NCI-H2196 (cell line): ENCODE data around the gene VAMP5.
A peak's percentile ranks its signal among the peaks of the same experiment; 100 is the strongest.
"Not testable (repeated sequence)": the region's sequence is repeated elsewhere in the genome, so short reads cannot be mapped to it uniquely, and the experiment has no call there.

Experiments used
- DNase-seq: peaks from one replicate; lab custom pipeline; 2025; ENCODE audit not compliant: unreplicated experiment; lab: John Stamatoyannopoulos, UW

Gene VAMP5

GRCh38 chr2:85583667-85584353 is 421 bp upstream of the VAMP5 start:
- no peak for DNase-seq

GRCh38 chr2:85584857-85585780 is 888 bp downstream of the VAMP5 start:
- DNase-seq = no peak

- DNase-seq = no peak
Measured at GRCh38 chr2:85585781-85586105, 1.5 kb downstream of the VAMP5 start.

- DNase-seq = no peak
Measured at GRCh38 chr2:85588236-85588635, 4.0 kb downstream of the VAMP5 start.

GRCh38 chr2:85588645-85589044 is 4.4 kb downstream of the VAMP5 start:
- no peak for DNase-seq

GRCh38 chr2:85589181-85589580 is 5.0 kb downstream of the VAMP5 start:
- no peak for DNase-seq

- DNase-seq = no peak
Measured at GRCh38 chr2:85589982-85590791, 6.0 kb downstream of the VAMP5 start.

- DNase-seq = no peak
Measured at GRCh38 chr2:85590950-85591349, 6.7 kb downstream of the VAMP5 start.

- no peak for DNase-seq
Measured at GRCh38 chr2:85591563-85591962, 7.3 kb downstream of the VAMP5 start.

GRCh38 chr2:85592299-85592698 is 8.1 kb downstream of the VAMP5 start:
- DNase-seq = not testable (repeated sequence)

GRCh38 chr2:85593023-85593422 is 8.8 kb downstream of the VAMP5 start:
- DNase-seq = no peak

GRCh38 chr2:85594715-85595300 is 10.6 kb downstream of the VAMP5 start:
- DNase-seq = no peak

- peak; percentile 85 for DNase-seq
Measured at GRCh38 chr2:85595301-85596025, 11.2 kb downstream of the VAMP5 start, which contains the start of gene RNF181. Gene RNF181 (plus strand): TSS chr2:85595745. CDS start chr2:85595764, 19 bp downstream.

- no peak for DNase-seq
Measured at GRCh38 chr2:85596026-85596333, 11.7 kb downstream of the VAMP5 start.

GRCh38 chr2:85596486-85597143 is 12.4 kb downstream of the VAMP5 start:
- DNase-seq = no peak

GRCh38 chr2:85597241-85597640 is 13.0 kb downstream of the VAMP5 start:
- no peak for DNase-seq

GRCh38 chr2:85598594-85599340 is 14.5 kb downstream of the VAMP5 start:
- no peak for DNase-seq

- no peak for DNase-seq
Measured at GRCh38 chr2:85599468-85600234, 15.4 kb downstream of the VAMP5 start.

- DNase-seq = no peak
Measured at GRCh38 chr2:85600235-85600575, 16.0 kb downstream of the VAMP5 start.
